Body of pancreas (tissue), 4 donors: ENCODE measurements around the gene HMCN1.

Source experiments
- POLR2A ChIP-seq, 3 donors: fragments of 450-650 bp; IDR thresholded peaks; one replicate each; pipeline ENCODE4 v1.6.1; 2016; ENCODE audit warnings: antibody characterized with exemption in 3 of 3, mild to moderate bottlenecking in 2 of 3
- TF ChIP-seq, protein P1 (sequence below), 7 experiments: fragments of 450-650 bp in 4 of 7; fragments of 200-600 bp in 3 of 7; sonication (generic) in 3 of 7; IDR thresholded peaks; one replicate each; pipeline ENCODE4 v1.5.1; 2016 to 2019; ENCODE audit warnings: antibody characterized with exemption in 7 of 7

DNA sequence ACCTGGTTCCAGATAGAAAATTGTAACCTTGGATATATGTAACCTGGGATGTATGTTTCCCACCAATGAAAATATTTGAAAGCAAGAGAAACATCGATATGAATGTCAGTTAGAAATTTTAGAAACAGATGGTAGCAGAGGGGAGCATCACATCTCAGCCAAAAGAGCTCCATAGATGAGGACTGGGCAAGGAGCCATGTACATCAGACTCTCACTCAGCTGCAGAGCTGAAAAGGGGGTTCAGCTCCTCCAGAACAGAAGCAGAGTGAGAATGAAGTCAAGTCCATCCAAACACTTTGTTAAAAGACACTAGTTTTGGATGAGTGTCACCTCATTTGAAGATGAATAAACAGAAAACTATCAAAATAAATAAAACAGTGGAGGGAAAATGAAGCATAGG is 202.4 kb downstream of the HMCN1 start:
- TF ChIP-seq, protein P1, sequence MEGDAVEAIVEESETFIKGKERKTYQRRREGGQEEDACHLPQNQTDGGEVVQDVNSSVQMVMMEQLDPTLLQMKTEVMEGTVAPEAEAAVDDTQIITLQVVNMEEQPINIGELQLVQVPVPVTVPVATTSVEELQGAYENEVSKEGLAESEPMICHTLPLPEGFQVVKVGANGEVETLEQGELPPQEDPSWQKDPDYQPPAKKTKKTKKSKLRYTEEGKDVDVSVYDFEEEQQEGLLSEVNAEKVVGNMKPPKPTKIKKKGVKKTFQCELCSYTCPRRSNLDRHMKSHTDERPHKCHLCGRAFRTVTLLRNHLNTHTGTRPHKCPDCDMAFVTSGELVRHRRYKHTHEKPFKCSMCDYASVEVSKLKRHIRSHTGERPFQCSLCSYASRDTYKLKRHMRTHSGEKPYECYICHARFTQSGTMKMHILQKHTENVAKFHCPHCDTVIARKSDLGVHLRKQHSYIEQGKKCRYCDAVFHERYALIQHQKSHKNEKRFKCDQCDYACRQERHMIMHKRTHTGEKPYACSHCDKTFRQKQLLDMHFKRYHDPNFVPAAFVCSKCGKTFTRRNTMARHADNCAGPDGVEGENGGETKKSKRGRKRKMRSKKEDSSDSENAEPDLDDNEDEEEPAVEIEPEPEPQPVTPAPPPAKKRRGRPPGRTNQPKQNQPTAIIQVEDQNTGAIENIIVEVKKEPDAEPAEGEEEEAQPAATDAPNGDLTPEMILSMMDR (IDR thresholded peaks at IDR 0.05) = no peak
- TF ChIP-seq POLR2A (IDR thresholded peaks at IDR 0.05) = no peak
